RWPE2 (cell line): Measurements from ENCODE around the gene ZC3H18.
"Not testable (repeated sequence)": the region's sequence is repeated elsewhere in the genome, so short reads cannot be mapped to it uniquely, and the experiment has no call there.

Experiments used
- ATAC-seq: fragments of 200-7000 bp; cut with Tn5 transposase; 3 replicates; pipeline ENCODE4 v1.9.1; 2021; ENCODE audit warnings: low read depth
- DNase-seq: peaks from one replicate; pipeline ENCODE4 v3.0.0-alpha.2; 2020; ENCODE audit warnings: low spot score
- H3K27ac ChIP-seq: fragments of 450-650 bp; 2 replicates; pipeline ENCODE4 v1.5.1; 2017; ENCODE audit warnings: mild to moderate bottlenecking; ENCODE audit not compliant: poor library complexity, severe bottlenecking
- H3K27me3 ChIP-seq: fragments of 250-450 bp; sonication (Bioruptor Pico); 2 replicates; pipeline ENCODE4 v1.5.1; 2021; ENCODE audit warnings: mild to moderate bottlenecking, moderate library complexity; ENCODE audit not compliant: insufficient read depth, poor library complexity, severe bottlenecking
- H3K36me3 ChIP-seq: fragments of 250-450 bp; sonication (Bioruptor Pico); 2 replicates; pipeline ENCODE4 v1.5.1; 2020; ENCODE audit warnings: low read depth, mild to moderate bottlenecking, moderate library complexity
- H3K4me1 ChIP-seq: fragments of 250-450 bp; sonication (Bioruptor Pico); 2 replicates; pipeline ENCODE4 v1.5.1; 2021; ENCODE audit warnings: mild to moderate bottlenecking, moderate library complexity; ENCODE audit not compliant: insufficient read depth, poor library complexity, severe bottlenecking
- H3K4me3 ChIP-seq: fragments of 250-450 bp; sonication (Bioruptor Pico); 2 replicates; pipeline ENCODE4 v1.5.1; 2021; ENCODE audit warnings: mild to moderate bottlenecking, moderate library complexity; ENCODE audit not compliant: severe bottlenecking
- H3K9me3 ChIP-seq: fragments of 250-450 bp; sonication (Bioruptor Pico); 2 replicates; pipeline ENCODE4 v1.5.1; 2021; ENCODE audit warnings: mild to moderate bottlenecking, moderate library complexity; ENCODE audit not compliant: severe bottlenecking
- CTCF ChIP-seq: fragments of 450-650 bp; IDR thresholded peaks from one replicate; pipeline ENCODE4 v1.5.1; 2017; ENCODE audit warnings: mild to moderate bottlenecking, moderate library complexity; ENCODE audit not compliant: poor library complexity, severe bottlenecking

ZC3H18 gene

GRCh38 chr16:88606148-88606757, 36.0 kb downstream of the ZC3H18 start:
- TF ChIP-seq CTCF, result no peak
- Histone ChIP-seq H3K4me1 (no peaks in the 10 kb centered on the region), H3K9me3 (no peaks in the 10 kb centered on the region), H3K36me3 (peaks cover 64% of the 10 kb centered on the region), H3K4me3 (no peak overlapping the region), H3K27me3 (no peaks in the 10 kb centered on the region), H3K27ac (no peak overlapping the region)
- no peak for ATAC-seq
- no peak for DNase-seq

- Histone ChIP-seq H3K36me3 (peaks cover 54% of the 10 kb centered on the region), H3K27me3 (no peaks in the 10 kb centered on the region), H3K4me1 (no peaks in the 10 kb centered on the region), H3K4me3 (no peak overlapping the region), H3K27ac (no peak overlapping the region), H3K9me3 (no peaks in the 10 kb centered on the region)
- no peak for TF ChIP-seq CTCF
- DNase-seq, result no peak
- ATAC-seq, result no peak
Measured at GRCh38 chr16:88608076-88608475, 37.9 kb downstream of the ZC3H18 start.

- H3K27ac ChIP-seq, H3K27me3 ChIP-seq, H3K4me1 ChIP-seq, H3K9me3 ChIP-seq, H3K4me3 ChIP-seq, ATAC-seq, DNase-seq: not testable (repeated sequence)
- H3K36me3 ChIP-seq, result peaks cover 56% of the 10 kb centered on the region
Measured at GRCh38 chr16:88609426-88609825, 39.2 kb downstream of the ZC3H18 start.

- Histone ChIP-seq H3K36me3 (peaks cover 56% of the 10 kb centered on the region), H3K4me1 (no peaks in the 10 kb centered on the region)
Measured at GRCh38 chr16:88610080-88610479, 39.9 kb downstream of the ZC3H18 start.

GRCh38 chr16:88610909-88611812, 41.0 kb downstream of the ZC3H18 start:
- Histone ChIP-seq H3K4me3 (no peak overlapping the region), H3K4me1 (no peaks in the 10 kb centered on the region), H3K9me3 (no peaks in the 10 kb centered on the region), H3K27me3 (no peaks in the 10 kb centered on the region), H3K36me3 (peaks cover 47% of the 10 kb centered on the region), H3K27ac (no peak overlapping the region)
- no peak for DNase-seq
- no peak for ATAC-seq
- no peak for TF ChIP-seq CTCF

More at GRCh38 chr16:88610080-88610479, 39.9 kb downstream of the ZC3H18 start:
- Histone ChIP-seq H3K27ac (no peak overlapping the region), H3K27me3 (no peaks in the 10 kb centered on the region), H3K4me3 (no peak overlapping the region), H3K9me3 (no peaks in the 10 kb centered on the region)
- no peak for ATAC-seq
- no peak for DNase-seq
- TF ChIP-seq CTCF, result no peak
